ENCODE measurements around the gene PRR30. TPM values are rescaled to one million over a fixed set of nuclear protein-coding genes. Genes with fewer than 3 reads are reported as not detected.

PRR30 gene
- total RNA-seq, 6 experiments from 2014 or later: not detected

GRCh38 chr2:27158468-27158867 is 19.3 kb upstream of the PRR30 start:
- WGBS (ENCODE audit: insufficient coverage, low coverage, low lambda C conversion rate, missing lambda C conversion rate): 47% methylated on average over 3 of the region's 6 CpGs
- H3K27ac ChIP-seq: no peak overlapping the region
- H3K4me1 ChIP-seq: no peaks in the 10 kb centered on the region
- H3K4me3 ChIP-seq: no peak overlapping the region
- no peak for ATAC-seq
- no peak for TF ChIP-seq POLR2A (IDR thresholded peaks at IDR 0.05)
- no peak for TF ChIP-seq CTCF (IDR thresholded peaks at IDR 0.05)
- H3K9me3 ChIP-seq: no peaks in the 10 kb centered on the region
- intact Hi-C loops (cut with DNase I): no loop called here
- DNase-seq: no peak
- H3K36me3 ChIP-seq: no peaks in the 10 kb centered on the region
- no peaks in the 10 kb centered on the region for H3K27me3 ChIP-seq

GRCh38 chr2:27155069-27155520 is 15.9 kb upstream of the PRR30 start:
- TF ChIP-seq POLR2A (IDR thresholded peaks at IDR 0.05) (no peak), CTCF (IDR thresholded peaks at IDR 0.05) (no peak)

GRCh38 chr2:27154488-27154887 is 15.3 kb upstream of the PRR30 start:
- DNase-seq (no peak), ATAC-seq (peak in 1 of 4 donors; percentile 13)
- no peak overlapping the region for H3K27ac ChIP-seq
- no peaks in the 10 kb centered on the region for H3K27me3 ChIP-seq
- H3K4me3 ChIP-seq: no peak overlapping the region
- 90% methylated on average over 5 of the region's 6 CpGs for WGBS (ENCODE audit: insufficient coverage, low coverage, low lambda C conversion rate, missing lambda C conversion rate)
- H3K36me3 ChIP-seq: no peaks in the 10 kb centered on the region
- TF ChIP-seq POLR2A (IDR thresholded peaks at IDR 0.05) (no peak), CTCF (IDR thresholded peaks at IDR 0.05) (no peak)
- intact Hi-C loops (cut with DNase I): no loop called here
- no peaks in the 10 kb centered on the region for H3K4me1 ChIP-seq
- no peaks in the 10 kb centered on the region for H3K9me3 ChIP-seq

More at GRCh38 chr2:27155069-27155520, 15.9 kb upstream of the PRR30 start:
- Histone ChIP-seq H3K4me1 (no peaks in the 10 kb centered on the region), H3K4me3 (no peak overlapping the region), H3K36me3 (no peaks in the 10 kb centered on the region), H3K27me3 (no peaks in the 10 kb centered on the region), H3K27ac (no peak overlapping the region), H3K9me3 (no peaks in the 10 kb centered on the region)
- 81% methylated on average over 3 of the region's 9 CpGs for WGBS (ENCODE audit: insufficient coverage, low coverage, low lambda C conversion rate, missing lambda C conversion rate)
- DNase-seq (peak in 1 of 3 donors; percentile 29), ATAC-seq (no peak)
- intact Hi-C loops (cut with DNase I): no loop called here

GRCh38 chr2:27152796-27153464 is 13.7 kb upstream of the PRR30 start:
- TF ChIP-seq CTCF (IDR thresholded peaks at IDR 0.05) (no peak), POLR2A (IDR thresholded peaks at IDR 0.05) (no peak)
- Histone ChIP-seq H3K4me1 (no peaks in the 10 kb centered on the region), H3K36me3 (no peaks in the 10 kb centered on the region), H3K27me3 (no peaks in the 10 kb centered on the region), H3K9me3 (no peaks in the 10 kb centered on the region), H3K27ac (no peak overlapping the region), H3K4me3 (no peak overlapping the region)
- WGBS (ENCODE audit: insufficient coverage, low coverage, low lambda C conversion rate, missing lambda C conversion rate): 63% methylated on average over 1 of the region's 2 CpGs
- no peak for DNase-seq
- intact Hi-C loops (cut with DNase I): no loop called here
- ATAC-seq: no peak

Data from right lobe of liver (tissue), 6 donors.